KBM-7 (cell line): Measurements from ENCODE around the gene FAM53C.
"Not testable (repeated sequence)": the region's sequence is repeated elsewhere in the genome, so short reads cannot be mapped to it uniquely, and the experiment has no call there.

Experiments used
- DNase-seq: peaks from one replicate; pipeline ENCODE4 v3.0.0-alpha.2; 2015
- in situ Hi-C: fragments of 300-500 bp; cut with MboI; formaldehyde crosslinking; loops from 2 replicates; pipeline ENCODE4 v1.14.3; 2020; ENCODE audit warnings: low sequenced_read_pairs, low pct_unique_long_range_greater_than_20kb, mixed read lengths

FAM53C gene

DNA sequence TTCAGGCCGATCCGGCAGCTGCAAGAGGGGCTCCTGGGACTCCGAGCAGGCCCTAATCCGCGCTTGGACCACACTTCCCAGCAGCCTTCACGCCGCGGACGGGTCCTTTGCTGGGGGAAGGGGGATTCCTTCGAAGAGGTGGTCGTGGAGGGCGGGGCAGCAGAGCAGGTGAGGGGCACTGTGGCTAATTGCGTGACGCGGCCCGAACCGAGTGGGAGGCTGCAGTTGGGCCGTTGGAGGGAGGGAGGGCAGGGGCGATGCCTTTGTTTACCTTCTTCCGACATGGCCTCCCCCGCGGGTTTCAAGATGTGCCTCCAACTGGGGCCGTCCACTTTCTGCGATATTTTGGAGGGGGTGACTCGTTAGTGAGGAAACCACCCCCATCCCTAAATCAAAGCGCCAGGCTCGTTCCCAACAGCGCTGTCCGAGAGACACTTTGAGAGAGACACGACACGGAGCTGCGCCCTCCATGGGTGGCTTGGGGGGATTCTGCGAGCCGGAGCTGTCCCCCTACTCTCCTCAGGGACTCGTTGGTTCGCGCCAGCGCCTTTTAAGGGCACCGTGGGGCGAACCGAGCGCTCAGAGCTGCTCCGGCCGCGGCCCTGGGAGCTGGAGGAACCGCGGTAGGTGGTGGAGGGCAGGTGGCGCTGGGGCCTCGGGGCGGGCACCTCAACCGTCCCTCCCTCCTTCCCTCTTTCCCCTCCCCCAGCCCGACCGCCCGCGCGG is at the start of gene FAM53C:
Gene FAM53C, plus strand, starts transcription at position 582 of the 726 bp plus-strand sequence. CDS start 3,070 bp downstream, outside the sequence.
- in situ Hi-C loops: no loop called here
- peak; percentile 95 for DNase-seq

DNA sequence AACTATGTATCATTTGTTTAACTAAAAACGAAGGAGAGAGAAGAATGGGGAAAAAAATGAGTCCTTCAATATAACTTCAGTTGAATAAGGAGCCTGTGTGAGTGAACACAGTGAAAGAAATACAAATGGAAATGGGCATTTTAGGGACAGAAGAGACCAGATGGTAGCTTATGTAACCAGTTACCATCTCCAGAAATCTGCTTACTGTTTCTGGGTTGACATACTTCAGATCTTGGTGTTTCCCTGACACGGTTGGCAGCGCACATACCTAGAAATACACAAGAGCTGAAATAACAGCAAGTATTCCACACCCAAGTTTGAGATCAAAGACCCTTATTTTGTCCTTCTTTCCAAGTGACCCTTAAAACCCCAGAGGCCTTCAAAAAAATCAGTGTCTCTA is 48.8 kb upstream of the FAM53C start:
- in situ Hi-C loops: loop anchor here (10.0 kb wide), 1 partner anchor 104 kb away; no protein-coding TSS in a partner anchor
- no peak for DNase-seq

DNA sequence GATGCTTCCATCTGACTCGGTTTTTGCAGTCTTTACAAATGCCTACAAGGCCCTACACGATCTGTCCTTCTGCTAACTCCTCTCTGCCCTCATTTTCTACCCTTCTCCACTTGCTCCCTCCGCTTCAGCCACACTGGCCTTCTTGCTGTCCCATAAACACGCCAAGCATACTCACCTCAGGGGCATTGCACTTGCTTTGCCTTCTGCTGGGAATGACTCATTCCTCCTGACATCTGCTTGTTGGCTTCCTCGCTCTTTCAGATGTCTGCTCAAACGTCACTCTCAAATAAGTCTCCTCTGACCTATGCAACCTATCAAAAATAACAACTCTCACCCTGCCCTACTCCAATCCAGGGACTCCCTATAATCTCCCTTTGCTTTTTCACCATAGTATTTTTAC is 34.7 kb upstream of the FAM53C start:
- DNase-seq: no peak
- in situ Hi-C loops: no loop called here

DNA sequence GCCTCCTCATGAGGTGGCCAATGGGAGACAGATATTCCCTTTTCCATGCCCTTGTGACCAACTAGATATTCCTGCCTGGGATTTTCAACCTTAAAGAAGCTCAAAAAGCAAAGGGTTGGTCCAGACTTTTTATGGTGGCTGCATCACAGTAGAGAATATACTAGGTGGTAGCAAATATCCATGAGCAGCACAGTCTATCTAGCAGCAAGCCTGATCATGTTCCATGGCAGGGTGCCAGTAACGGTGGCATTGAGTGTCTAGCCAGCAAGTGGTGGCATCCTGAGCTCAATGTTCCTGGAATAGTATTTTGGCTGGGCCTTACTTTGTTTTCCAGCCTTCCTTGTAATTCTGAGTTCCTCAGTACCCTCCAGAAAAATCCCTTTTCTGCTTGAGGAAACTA is 32.3 kb upstream of the FAM53C start:
- in situ Hi-C loops: no loop called here
- DNase-seq: peak; percentile 4

DNA sequence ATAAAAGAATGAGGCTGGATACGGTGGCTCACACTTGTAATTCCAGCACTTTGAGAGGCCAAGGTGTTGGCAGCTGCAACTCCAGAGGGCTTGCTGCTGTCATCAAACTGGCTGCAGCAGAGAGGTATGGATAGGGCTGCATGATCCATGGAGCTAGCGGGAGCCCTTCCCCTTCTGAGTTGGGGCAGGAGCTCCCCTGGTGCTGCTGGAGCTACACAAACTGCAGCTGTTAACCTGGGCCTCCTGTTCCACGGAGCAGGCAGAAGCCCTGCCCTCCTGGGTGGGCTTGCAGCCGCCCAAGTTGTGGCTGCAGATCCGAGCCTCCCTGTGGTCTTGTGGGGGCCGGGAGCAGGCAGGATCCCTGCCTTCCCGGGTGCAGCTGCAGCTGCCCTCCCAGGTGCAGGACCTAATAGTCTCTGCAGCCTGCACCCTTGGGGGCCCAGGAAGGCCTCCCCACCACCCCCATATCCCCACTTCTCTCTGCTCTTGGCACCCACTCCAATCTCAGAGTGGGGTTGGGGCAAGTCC is 22.3 kb upstream of the FAM53C start:
- in situ Hi-C loops: no loop called here
- no peak for DNase-seq

DNA sequence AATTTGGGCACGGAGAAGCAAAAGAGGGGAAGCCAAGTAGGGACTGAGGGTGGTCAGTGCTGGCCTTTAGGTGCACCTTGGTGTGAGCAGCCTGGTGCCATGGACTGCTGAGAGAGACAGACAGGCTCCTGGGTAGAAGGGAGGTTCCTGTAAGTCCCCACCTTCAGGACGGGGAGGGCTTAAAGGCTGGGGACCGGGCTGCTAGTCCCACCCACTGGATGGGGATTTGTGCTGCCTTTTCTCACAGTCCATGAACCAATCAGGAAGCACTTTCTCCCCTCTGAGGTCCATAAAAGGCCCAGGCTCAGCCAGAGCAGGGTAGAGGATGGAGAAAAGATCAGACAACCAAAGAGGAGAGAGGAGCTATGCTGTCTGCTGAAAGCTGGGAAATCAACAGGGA is 21.7 kb upstream of the FAM53C start:
- no peak for DNase-seq
- in situ Hi-C loops: no loop called here

DNA sequence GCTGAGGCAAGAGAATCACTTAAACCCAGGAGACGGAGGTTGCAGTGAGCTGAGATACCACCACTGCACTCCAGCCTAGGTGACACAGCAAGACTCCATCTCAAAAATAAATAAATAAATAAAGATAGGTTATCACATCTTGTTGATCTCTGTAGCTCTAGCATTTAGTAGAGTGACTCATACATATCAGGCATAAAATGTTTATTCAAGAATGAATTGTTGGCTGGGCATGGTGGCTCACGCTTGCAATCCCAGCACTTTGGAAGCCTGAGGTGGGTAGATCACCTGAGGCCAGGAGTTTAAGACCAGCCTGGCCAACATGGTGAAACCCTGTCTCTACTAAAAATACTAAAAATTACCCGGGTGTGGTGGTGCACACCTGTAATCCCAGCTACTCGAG is 19.9 kb upstream of the FAM53C start:
- in situ Hi-C loops, DNase-seq: not testable (repeated sequence)

DNA sequence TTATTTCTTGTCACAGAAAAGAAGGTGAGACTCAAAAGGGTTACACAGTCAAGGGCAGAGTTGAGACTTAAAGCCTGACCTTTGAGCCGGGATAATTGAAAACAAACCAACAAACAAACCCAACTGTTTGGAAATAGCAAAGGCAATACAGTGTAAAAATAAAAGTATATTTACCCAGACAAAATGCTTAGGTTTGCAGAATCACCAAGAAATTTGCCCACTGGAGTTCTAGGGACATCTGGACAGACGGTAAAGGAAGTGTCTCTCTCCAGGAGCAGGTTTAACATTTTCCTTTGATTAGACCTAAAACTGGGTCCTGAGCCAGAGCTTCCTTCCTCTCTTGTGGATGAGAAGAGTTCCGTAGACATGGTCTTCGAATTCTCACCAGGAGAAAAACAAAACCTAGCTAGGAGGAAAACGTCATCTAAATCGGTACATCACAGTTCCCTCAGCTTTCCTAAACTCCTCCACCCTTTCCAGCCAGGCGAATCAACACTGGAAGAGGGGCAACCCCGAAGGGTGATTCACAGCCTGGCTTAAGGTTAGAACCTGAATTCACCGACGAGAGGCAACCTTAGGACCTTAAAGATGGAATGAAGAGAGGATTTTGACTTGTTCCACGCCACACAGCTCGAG is 7.1 kb upstream of the FAM53C start:
- in situ Hi-C loops: no loop called here
- DNase-seq: no peak

DNA sequence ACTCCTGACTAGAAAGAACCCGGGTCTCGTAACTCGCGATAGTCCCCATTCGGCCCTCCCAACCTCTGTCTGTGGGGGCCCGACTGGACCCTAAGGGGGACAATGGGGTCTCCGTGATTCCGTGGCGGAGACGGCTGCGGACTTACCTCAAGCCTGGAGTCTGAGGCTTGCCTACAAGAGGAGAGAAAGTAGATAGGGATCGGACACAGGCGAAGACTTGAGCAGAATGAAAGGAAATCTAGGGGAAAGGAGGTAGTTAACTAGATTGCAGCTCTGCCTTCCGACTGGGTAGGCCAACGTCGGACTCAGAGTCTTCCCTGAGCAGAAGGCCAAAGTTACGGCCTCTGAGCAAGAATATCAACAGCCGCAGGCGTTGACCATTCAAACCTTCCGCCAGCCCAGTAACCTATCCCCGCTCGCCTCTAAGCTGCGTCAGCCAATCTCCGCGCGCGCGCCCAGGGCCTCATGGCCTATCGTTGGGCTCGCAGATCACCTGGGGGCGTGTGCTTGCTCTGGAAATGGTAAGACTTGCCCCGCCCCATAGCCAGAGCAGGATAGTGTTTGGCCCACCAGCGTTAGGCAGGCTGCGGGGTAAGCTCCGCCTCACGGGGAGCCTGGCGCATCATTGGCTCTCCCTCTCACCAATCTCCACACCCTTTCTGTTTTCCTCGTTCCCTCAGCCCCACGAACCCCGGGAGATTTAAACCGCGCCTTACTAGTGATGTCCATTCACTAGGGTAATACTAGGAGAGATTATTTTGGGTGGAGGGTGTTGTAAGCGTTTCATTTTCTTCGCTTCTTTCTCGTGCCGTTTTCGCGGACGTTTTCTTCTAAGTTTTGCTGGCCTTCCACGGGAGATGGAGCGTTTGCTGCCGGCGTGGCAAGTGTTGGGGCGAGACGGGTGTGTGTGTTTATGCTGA is 6.4 kb upstream of the FAM53C start, which contains the start of gene CDC25C:
Gene CDC25C, minus strand, starts transcription at position 356 of the 920 bp plus-strand sequence. CDS start 624 bp downstream, outside the sequence.
- peak; percentile 99 for DNase-seq
- in situ Hi-C loops: no loop called here

DNA sequence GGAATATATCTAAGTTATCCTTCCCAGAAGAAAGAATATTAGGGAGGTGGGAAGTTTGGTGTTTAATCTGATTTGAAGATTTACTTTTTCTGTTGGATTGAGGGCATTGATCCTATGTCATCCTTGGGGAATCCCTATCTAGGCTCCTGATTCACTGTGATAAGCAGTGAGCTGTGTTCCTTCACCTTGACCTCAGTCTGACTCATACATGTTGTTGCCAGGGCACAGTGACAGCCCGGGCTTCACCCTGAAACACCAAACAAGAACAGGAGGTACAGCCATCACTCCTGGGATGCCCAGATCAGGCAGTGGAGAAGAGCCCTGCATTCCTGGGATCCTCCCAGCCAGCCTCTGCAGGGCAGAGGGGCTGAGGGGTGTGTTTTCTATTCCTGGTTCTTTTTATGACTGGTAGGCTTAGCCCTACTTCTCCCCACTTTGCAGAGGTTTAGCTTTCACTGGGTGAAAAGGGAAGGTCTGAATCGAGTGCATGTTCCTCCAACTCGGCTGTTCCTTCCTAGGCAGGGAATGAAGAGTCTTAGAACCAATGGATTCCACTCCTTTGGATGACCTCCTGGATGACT is 3.1 kb upstream of the FAM53C start:
- in situ Hi-C loops: no loop called here
- DNase-seq: no peak

DNA sequence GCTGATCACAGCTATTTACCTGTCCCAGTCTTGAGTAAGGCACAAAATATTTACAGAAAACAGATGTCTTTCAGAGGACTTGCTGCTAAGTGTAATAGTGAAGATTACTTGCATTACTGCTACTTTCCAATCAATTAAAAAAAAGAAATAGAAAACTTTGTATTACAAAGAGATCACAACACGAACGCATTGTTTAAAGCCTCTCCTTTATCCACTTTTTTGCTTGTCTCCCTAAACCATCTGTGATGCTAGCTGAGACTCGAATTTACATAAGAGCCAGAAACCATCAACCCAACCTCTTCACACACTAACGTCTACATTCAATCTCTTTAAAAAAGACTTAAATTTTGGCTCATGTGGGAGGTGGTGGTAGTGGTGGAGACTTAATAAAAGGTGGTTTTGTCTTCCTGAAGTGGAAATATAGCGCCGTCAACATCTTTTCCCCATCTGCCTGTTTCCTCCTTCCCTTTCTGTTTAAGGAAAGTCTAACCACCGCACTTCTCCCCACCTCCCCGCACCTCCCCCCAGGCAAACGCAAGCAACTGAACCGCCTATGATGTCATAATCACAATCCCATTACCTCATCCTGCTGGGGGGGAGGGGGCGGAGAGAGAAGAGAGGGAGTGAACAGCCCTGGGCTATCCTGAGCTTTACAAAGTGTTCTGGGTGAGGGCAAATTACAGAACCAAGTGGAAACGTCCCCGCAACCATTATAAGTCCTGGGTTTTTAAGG is 948 bp upstream of the FAM53C start:
- DNase-seq: peak; percentile 93
- in situ Hi-C loops: no loop called here

DNA sequence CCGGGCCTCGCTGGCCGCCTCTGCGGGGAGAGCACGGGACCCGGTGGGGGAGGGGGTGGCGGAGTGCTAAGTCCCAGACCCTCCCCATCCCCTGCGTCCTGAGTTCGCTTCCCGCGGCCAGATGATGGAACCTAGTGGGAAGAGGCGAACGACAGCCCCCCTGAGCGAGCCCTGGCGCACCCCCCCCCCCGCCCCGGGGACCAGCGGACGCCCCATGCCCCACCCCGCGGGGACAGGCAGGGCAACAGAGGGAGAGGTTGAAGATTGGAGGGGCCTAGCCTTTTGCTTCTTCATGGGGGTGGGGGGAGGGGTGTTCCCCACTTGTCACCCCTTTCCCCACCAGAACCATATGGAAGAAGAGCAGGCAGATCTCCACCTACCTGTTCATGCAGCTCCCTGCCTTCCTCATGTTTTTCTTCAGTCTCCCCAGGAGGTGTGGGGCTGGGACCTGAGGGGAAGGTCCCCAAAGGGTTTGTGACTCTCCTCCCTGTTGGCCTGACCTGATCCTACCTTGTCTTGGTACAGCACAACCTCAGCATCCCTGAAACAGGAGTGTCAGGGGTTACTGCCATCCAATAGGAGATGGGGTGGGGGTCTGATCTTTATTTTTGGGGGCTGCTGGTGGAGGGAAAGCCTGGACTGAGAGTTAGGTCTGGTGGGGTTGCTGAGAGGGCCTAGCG is 485 bp downstream of the FAM53C start:
- DNase-seq: peak; percentile 32

DNA sequence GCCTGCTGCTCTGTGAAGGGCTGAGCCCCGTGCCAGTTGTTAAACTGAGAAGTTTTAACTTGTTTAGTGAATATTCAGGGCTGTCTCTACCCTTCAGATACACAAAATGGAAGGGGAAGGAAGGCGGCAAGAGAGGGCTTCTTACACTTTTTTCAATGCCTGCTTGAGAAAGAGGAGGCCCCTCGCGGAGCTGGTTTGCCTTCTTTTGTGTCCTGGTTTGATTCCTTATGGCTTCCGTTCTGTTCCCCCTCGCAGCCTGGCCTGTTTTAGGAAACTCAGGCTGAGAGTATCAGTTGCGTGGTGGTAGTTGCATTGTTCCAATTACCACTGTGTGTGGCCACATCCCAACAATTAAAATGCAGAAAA is 1.0 kb downstream of the FAM53C start:
- peak; percentile 20 for DNase-seq

More for the DNA sequence above, 485 bp downstream of the FAM53C start:
- in situ Hi-C loops: no loop called here

DNA sequence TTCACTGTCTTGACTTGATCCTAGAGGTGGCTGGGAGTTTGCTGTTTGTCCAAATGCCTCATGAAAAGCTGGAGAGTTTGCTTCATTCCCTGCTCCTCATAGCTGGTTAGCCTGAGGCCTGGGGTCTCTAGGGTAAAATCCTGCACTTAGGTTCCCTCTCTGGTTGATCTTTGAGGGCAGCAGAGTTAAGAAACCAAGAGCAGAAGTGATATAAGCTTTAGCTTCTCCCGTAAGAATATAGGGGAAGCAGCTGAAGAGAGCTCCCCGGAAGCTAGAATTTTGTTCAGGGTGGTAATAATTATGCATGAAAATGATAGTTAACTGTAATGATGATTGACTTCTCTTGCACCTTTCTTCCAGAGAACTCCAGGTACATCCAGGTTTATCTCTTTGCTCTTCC is 1.4 kb downstream of the FAM53C start:
- in situ Hi-C loops: no loop called here
- peak; percentile 30 for DNase-seq

More for the DNA sequence above, 1.0 kb downstream of the FAM53C start:
- in situ Hi-C loops: no loop called here

DNA sequence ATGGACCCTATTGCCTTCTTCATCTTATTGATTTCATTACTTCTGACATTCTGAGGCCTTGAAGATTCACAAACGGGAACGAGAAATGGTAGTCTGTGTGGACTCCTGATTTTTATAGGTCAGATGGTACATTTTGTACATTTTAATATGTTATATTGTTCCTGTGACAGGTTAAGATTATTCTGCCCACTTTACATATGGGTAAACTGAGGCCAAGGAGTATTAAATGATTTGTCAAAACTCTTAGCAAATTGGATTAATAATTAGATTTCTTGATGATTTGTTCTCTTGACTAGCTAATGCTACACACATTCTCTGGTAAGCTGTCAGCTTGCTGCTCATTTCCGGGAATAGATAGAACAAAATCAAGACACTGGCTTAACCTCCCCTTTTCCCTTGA is 1.9 kb downstream of the FAM53C start:
- DNase-seq: no peak
- in situ Hi-C loops: no loop called here

DNA sequence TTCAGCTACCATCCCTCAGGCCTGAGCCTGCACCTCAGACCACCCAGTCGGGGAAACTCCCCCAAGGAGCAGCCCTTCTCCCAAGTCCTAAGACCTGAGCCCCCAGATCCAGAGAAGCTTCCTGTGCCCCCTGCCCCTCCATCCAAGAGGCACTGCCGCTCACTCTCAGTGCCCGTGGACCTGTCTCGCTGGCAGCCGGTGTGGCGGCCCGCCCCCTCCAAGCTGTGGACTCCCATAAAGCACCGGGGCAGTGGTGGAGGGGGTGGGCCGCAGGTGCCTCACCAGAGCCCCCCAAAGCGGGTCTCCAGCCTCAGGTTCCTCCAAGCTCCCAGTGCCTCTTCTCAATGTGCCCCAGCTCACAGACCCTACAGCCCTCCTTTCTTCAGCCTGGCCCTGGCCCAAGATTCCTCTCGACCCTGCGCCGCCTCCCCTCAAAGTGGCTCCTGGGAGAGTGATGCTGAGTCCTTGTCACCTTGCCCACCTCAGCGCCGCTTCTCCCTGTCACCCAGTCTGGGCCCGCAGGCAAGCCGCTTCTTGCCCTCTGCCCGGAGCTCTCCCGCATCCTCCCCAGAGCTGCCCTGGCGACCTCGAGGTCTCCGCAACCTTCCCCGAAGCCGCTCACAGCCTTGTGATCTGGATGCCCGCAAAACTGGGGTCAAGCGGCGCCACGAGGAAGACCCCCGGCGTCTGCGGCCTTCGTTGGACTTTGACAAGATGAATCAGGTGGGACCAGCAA is 7.0 kb downstream of the FAM53C start:
- in situ Hi-C loops: no loop called here
- DNase-seq: no peak

DNA sequence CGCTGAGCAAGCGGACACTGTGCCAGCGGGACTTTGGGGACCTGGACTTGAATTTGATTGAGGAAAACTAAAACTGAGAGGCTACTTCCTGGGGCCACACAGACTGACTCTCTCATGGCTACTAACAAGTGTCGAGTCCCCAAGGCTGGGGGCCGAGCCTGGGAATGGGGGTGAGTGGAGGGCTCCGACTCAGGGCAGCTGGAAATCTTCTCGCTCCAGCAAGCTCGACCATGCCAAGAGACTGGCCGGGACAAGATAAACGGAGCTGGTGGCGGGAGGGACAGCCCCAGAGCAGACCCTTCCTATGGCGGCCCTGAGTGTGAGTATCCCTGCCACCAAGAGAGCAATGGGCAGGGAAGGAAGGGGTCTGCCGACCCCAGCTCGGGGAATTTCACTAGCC is 8.8 kb downstream of the FAM53C start:
- in situ Hi-C loops: no loop called here
- DNase-seq: no peak
